Trophoblast cell (in vitro differentiated cells and primary cell): ENCODE data around the gene KIF16B.

ENCODE experiments used
- DNase-seq, 2 donors: peaks; one replicate each; pipeline ENCODE4 v3.0.0-alpha.2; 2016
- H2AFZ ChIP-seq: 2 replicates; pipeline ENCODE4 v1.6.1; 2013; ENCODE audit warnings: low read length, moderate library complexity, mild to moderate bottlenecking; ENCODE audit not compliant: insufficient read depth, poor library complexity
- H2AK5ac ChIP-seq: 2 replicates; pipeline ENCODE4 v1.6.1; 2013; ENCODE audit warnings: mild to moderate bottlenecking, low read length
- H2BK120ac ChIP-seq: 2 replicates; pipeline ENCODE4 v1.6.1; 2013; ENCODE audit warnings: low read length, mild to moderate bottlenecking, moderate library complexity; ENCODE audit not compliant: insufficient read depth, poor library complexity
- H2BK12ac ChIP-seq: 2 replicates; pipeline ENCODE4 v1.6.1; 2013; ENCODE audit warnings: mild to moderate bottlenecking, low read length, moderate library complexity
- H2BK5ac ChIP-seq: 2 replicates; pipeline ENCODE4 v1.6.1; 2013; ENCODE audit warnings: low read length, low read depth, moderate library complexity, mild to moderate bottlenecking; ENCODE audit not compliant: poor library complexity
- H3K14ac ChIP-seq: 2 replicates; pipeline ENCODE4 v1.6.1; 2013; ENCODE audit warnings: mild to moderate bottlenecking, low read length
- H3K18ac ChIP-seq: 2 replicates; pipeline ENCODE4 v1.6.1; 2013; ENCODE audit warnings: mild to moderate bottlenecking, low read length
- H3K23ac ChIP-seq: 2 replicates; pipeline ENCODE4 v1.6.1; 2013; ENCODE audit warnings: low read length
- H3K27ac ChIP-seq: 2 replicates; pipeline ENCODE4 v1.5.1; 2013; ENCODE audit warnings: low read depth, mild to moderate bottlenecking, inconsistent platforms, low read length, moderate library complexity
- H3K27me3 ChIP-seq: 2 replicates; pipeline ENCODE4 v1.6.1; 2013; ENCODE audit warnings: inconsistent platforms, mild to moderate bottlenecking, low read length, moderate library complexity; ENCODE audit not compliant: insufficient read depth
- H3K36me3 ChIP-seq, 2 experiments: 1 replicate in 1 of 2; 2 replicates in 1 of 2; pipeline ENCODE4 v1.6.1; 2013; ENCODE audit warnings: low read length in 2 of 2, mild to moderate bottlenecking in 2 of 2, moderate library complexity in 1 of 2; ENCODE audit not compliant: insufficient read depth in 2 of 2, control insufficient read depth in 1 of 2
- H3K4ac ChIP-seq: 2 replicates; pipeline ENCODE4 v1.6.1; 2013; ENCODE audit warnings: low read depth, mild to moderate bottlenecking, low read length, moderate library complexity
- H3K4me1 ChIP-seq, 2 experiments: 1 replicate in 1 of 2; 2 replicates in 1 of 2; pipeline ENCODE4 v1.6.1; 2013; ENCODE audit warnings: low read length in 2 of 2, mild to moderate bottlenecking in 2 of 2, moderate library complexity in 1 of 2; ENCODE audit not compliant: insufficient read depth in 2 of 2, control insufficient read depth in 1 of 2
- H3K4me2 ChIP-seq: 2 replicates; pipeline ENCODE4 v1.6.1; 2013; ENCODE audit warnings: inconsistent platforms, mild to moderate bottlenecking, low read length, moderate library complexity
- H3K4me3 ChIP-seq: 2 replicates; pipeline ENCODE4 v1.5.1; 2013; ENCODE audit warnings: mild to moderate bottlenecking, low read depth, low read length, inconsistent platforms
- H3K79me1 ChIP-seq: one replicate; pipeline ENCODE4 v1.6.1; 2013; ENCODE audit warnings: low read length
- H3K79me2 ChIP-seq: 2 replicates; pipeline ENCODE4 v1.6.1; 2013; ENCODE audit warnings: low read length, mild to moderate bottlenecking; ENCODE audit not compliant: control insufficient read depth, insufficient read depth, poor library complexity
- H3K9ac ChIP-seq: 2 replicates; pipeline ENCODE4 v1.6.1; 2013; ENCODE audit warnings: mild to moderate bottlenecking, low read length
- H3K9me3 ChIP-seq: 2 replicates; pipeline ENCODE4 v1.6.1; 2013; ENCODE audit warnings: low read depth, mild to moderate bottlenecking, control low read depth, inconsistent platforms, low read length; ENCODE audit not compliant: insufficient read depth
- H4K12ac ChIP-seq: 2 replicates; pipeline ENCODE4 v1.6.1; 2013; ENCODE audit warnings: low read depth, mild to moderate bottlenecking, low read length, moderate library complexity
- H4K8ac ChIP-seq: 2 replicates; pipeline ENCODE4 v1.6.1; 2013; ENCODE audit warnings: low read depth, mild to moderate bottlenecking, low read length, moderate library complexity
- H4K91ac ChIP-seq: one replicate; pipeline ENCODE4 v1.6.1; 2013; ENCODE audit warnings: low read depth, mild to moderate bottlenecking, low read length, moderate library complexity
- WGBS: extraction: QIAGEN DNeasy Blood & Tissue Kit; methylation state at CpG from one replicate; pipeline ENCODE4 v1.1.7; 2013; ENCODE audit warnings: missing lambda C conversion rate; ENCODE audit not compliant: insufficient read length, insufficient coverage; ENCODE audit errors: extremely low coverage; 5-methylcytosine and 5-hydroxymethylcytosine counted together

KIF16B gene

DNA sequence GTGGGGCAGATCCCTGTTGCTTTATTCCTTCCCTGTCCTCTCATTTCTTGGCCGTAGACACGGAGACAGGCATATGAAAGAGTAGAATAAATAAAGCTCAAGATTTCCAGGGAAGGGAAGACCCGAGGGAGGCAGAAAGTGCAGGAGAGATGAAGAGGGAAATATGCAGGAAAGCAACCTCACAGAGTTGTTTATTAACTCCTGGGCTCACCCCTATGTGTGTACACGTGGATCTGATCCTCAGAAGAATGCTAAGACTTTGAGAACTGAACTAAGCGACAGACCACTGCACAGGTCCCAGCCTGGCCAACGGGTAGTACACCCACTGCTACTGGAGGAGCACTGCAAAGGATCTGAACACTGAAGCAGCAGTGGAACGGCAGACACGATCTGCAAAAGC, 156.2 kb downstream of the KIF16B start:
- no CpG with 5 or more reads among the region's 8 CpGs for WGBS
- no peaks in the 10 kb centered on the region for H3K9me3 ChIP-seq
- no peak for DNase-seq

DNA sequence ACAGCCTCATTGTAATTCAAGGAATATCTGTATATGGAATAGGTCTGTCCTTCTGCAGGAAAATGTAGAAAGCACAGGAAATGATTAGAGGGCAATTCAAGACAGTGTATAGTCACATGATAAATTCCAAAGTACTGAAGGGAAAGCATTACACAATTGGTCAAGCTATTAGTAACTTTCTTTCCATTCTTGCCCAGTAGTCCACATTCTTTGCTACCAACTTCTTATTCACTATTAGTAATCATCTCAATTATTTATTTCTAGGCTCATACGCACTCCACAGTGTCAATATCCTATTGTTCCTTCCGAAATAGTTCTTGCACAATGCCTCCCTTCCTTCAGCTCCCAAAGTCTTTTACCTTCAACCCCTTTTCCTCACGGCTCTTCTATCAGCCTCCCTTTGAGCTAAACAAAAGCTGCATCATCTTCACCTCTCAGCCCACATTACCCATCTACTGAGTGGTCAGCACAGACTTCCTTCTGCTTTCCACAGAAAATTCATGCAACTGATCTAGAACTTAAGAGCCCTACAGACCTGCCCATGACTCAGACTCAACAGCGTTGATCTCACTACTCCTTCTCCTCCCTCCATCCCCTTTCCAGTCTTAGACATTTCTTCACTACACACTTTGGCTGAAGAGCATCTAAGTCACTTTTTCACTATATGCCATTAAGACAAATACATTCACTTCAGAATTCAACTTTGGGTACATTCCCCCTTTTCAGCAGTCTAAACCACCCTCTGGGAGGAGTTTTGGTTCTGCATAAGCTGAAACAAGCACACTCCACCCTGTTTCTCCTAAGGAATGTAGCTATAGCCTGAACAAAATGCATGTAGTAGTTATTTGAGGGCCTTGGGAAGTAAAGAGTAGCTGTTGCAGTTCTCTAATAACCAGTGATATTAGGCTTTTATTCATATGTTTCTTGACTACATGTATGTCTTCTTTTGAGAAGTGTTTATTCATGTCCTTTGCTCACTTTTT, 157.9 kb downstream of the KIF16B start:
- no peak for DNase-seq
- Histone ChIP-seq H3K9me3 (no peaks in the 10 kb centered on the region), H2AK5ac (no peak overlapping the region), H2BK12ac (no peak overlapping the region), H2BK120ac (no peak overlapping the region), H3K14ac (no peak overlapping the region), H2AFZ (no peak overlapping the region), H3K4me2 (no peak overlapping the region), H3K23ac (no peak overlapping the region), H4K8ac (no peak overlapping the region), H3K4me1 (no peaks in the 10 kb centered on the region), H3K18ac (no peak overlapping the region), H3K4ac (no peak overlapping the region), H3K27me3 (no peaks in the 10 kb centered on the region), H3K79me2 (no peaks in the 10 kb centered on the region), H4K12ac (no peak overlapping the region), H3K9ac (no peak overlapping the region), H3K4me3 (no peak overlapping the region), H3K79me1 (no peaks in the 10 kb centered on the region), H4K91ac (no peak overlapping the region), H2BK5ac (no peak overlapping the region), H3K36me3 (no peaks in the 10 kb centered on the region), H3K27ac (no peak overlapping the region)
- WGBS, result no CpG with 5 or more reads among the region's 4 CpGs

More for the DNA sequence above, 156.2 kb downstream of the KIF16B start:
- H3K4me3 ChIP-seq, result no peak overlapping the region
- no peaks in the 10 kb centered on the region for H3K79me2 ChIP-seq
- H2AK5ac ChIP-seq, result no peak overlapping the region
- H2BK5ac ChIP-seq, result no peak overlapping the region
- no peak overlapping the region for H2BK120ac ChIP-seq
- H3K4me1 ChIP-seq, result no peaks in the 10 kb centered on the region
- H3K4me2 ChIP-seq, result no peak overlapping the region
- no peak overlapping the region for H3K27ac ChIP-seq
- no peak overlapping the region for H4K12ac ChIP-seq
- H3K9ac ChIP-seq, result no peak overlapping the region
- H2AFZ ChIP-seq, result no peak overlapping the region
- no peaks in the 10 kb centered on the region for H3K79me1 ChIP-seq
- H3K27me3 ChIP-seq, result no peaks in the 10 kb centered on the region
- no peak overlapping the region for H3K18ac ChIP-seq
- no peak overlapping the region for H3K23ac ChIP-seq
- H4K8ac ChIP-seq, result no peak overlapping the region
- no peaks in the 10 kb centered on the region for H3K36me3 ChIP-seq
- H4K91ac ChIP-seq, result no peak overlapping the region
- H3K4ac ChIP-seq, result no peak overlapping the region
- no peak overlapping the region for H2BK12ac ChIP-seq
- H3K14ac ChIP-seq, result no peak overlapping the region

DNA sequence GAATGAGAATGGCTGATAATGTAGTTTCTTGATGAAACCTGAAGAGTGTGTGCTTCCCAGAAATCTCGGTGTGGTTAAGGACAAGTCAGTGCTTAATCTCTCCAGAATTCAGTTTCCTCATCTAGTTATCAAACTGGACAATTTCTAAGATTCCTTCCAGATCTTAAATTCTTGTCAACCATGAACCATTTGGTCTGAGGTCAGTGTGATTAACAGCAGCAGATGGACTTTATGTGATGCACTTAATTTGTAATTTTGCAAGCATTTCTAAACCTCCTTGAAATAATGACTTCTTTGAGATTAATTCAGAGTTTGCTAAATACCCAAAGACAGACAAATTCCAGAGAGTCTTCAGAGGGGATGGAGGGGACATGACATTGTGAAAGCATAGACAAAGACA, 160.3 kb downstream of the KIF16B start:
- H3K36me3 ChIP-seq, result no peaks in the 10 kb centered on the region
- H2BK12ac ChIP-seq, result no peak overlapping the region
- H3K4ac ChIP-seq, result no peak overlapping the region
- no peak overlapping the region for H4K8ac ChIP-seq
- H3K4me1 ChIP-seq, result no peaks in the 10 kb centered on the region
- H2AFZ ChIP-seq, result no peak overlapping the region
- H3K79me1 ChIP-seq, result no peaks in the 10 kb centered on the region
- no peaks in the 10 kb centered on the region for H3K9me3 ChIP-seq
- no peak overlapping the region for H2BK5ac ChIP-seq
- no peak overlapping the region for H3K9ac ChIP-seq
- no CpG with 5 or more reads among the region's 1 CpG for WGBS
- H3K79me2 ChIP-seq, result no peaks in the 10 kb centered on the region
- no peak overlapping the region for H4K12ac ChIP-seq
- H3K4me3 ChIP-seq, result no peak overlapping the region
- H3K4me2 ChIP-seq, result no peak overlapping the region
- H3K14ac ChIP-seq, result no peak overlapping the region
- no peak overlapping the region for H2BK120ac ChIP-seq
- no peak for DNase-seq
- H3K27me3 ChIP-seq, result no peaks in the 10 kb centered on the region
- no peak overlapping the region for H2AK5ac ChIP-seq
- no peak overlapping the region for H3K18ac ChIP-seq
- H3K23ac ChIP-seq, result no peak overlapping the region
- H3K27ac ChIP-seq, result no peak overlapping the region
- H4K91ac ChIP-seq, result no peak overlapping the region

DNA sequence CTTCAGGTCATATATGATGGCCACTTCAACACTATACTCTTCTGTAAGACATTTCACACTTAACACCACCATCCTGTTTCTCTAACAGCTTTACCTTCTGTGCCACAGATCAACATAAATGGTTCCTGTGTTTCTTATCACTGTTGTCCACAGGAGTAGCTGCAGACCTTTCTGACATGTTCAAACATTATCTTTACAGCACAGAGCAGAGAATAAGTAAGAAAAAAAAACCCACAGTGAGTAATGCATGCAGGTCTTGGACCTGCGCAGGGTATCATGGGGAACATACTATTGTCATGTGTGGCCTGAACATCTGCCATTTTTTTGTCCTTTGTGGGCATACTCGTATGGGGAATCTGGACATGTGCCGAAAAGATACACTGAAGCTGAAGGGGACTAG, 161.9 kb downstream of the KIF16B start:
- no peak for DNase-seq
- WGBS, result no CpG with 5 or more reads among the region's 3 CpGs
- H4K91ac ChIP-seq, result no peak overlapping the region
- no peak overlapping the region for H2AFZ ChIP-seq
- H3K4me3 ChIP-seq, result no peak overlapping the region
- H2BK120ac ChIP-seq, result no peak overlapping the region
- no peaks in the 10 kb centered on the region for H3K9me3 ChIP-seq
- H3K9ac ChIP-seq, result no peak overlapping the region
- no peak overlapping the region for H4K8ac ChIP-seq
- no peaks in the 10 kb centered on the region for H3K79me1 ChIP-seq
- H3K36me3 ChIP-seq, result no peaks in the 10 kb centered on the region
- no peaks in the 10 kb centered on the region for H3K79me2 ChIP-seq
- H2BK12ac ChIP-seq, result no peak overlapping the region
- no peak overlapping the region for H3K4ac ChIP-seq
- peaks cover 5% of the 10 kb centered on the region in 2 experiments for H3K4me1 ChIP-seq
- no peak overlapping the region for H3K14ac ChIP-seq
- H4K12ac ChIP-seq, result no peak overlapping the region
- no peak overlapping the region for H2AK5ac ChIP-seq
- H3K4me2 ChIP-seq, result no peak overlapping the region
- no peak overlapping the region for H3K23ac ChIP-seq
- no peak overlapping the region for H3K27ac ChIP-seq
- H2BK5ac ChIP-seq, result no peak overlapping the region
- H3K27me3 ChIP-seq, result no peaks in the 10 kb centered on the region
- H3K18ac ChIP-seq, result no peak overlapping the region
